DND-41 (cell line): Measurements from ENCODE around the gene KSR2.

ENCODE experiments used
- EZH2 ChIP-seq: IDR thresholded peaks from 3 replicates; pipeline ENCODE4 v1.6.1; 2012; ENCODE audit warnings: borderline replicate concordance, low read depth, mild to moderate bottlenecking, moderate library complexity, low read length, inconsistent platforms; ENCODE audit not compliant: severe bottlenecking
- TF ChIP-seq, protein P1 (sequence below): IDR thresholded peaks from 2 replicates; pipeline ENCODE4 v1.5.1; 2012; ENCODE audit warnings: borderline replicate concordance, low read length, moderate library complexity, mild to moderate bottlenecking; ENCODE audit not compliant: poor library complexity, severe bottlenecking; ENCODE audit errors: extremely low read depth

DNA sequence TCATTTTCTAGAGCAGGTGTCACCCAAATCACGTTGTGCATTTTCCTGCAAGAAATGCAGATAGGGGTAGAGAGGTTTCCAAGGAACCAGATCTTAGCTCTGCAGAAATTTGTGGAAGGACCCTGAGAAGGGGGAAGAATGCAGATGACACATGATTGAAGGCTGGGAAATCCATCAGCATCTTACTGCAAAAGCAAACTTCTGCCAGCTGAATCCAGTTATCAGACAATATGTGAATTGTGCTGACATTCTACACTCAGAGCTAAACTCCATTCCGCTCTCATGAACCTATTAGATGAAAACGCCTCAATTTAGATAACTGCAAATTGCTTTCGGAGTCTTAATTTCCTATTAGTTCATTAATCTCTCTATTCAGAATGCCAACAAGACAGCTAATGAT lies 396.0 kb downstream of the KSR2 start:
- TF ChIP-seq, protein P1, sequence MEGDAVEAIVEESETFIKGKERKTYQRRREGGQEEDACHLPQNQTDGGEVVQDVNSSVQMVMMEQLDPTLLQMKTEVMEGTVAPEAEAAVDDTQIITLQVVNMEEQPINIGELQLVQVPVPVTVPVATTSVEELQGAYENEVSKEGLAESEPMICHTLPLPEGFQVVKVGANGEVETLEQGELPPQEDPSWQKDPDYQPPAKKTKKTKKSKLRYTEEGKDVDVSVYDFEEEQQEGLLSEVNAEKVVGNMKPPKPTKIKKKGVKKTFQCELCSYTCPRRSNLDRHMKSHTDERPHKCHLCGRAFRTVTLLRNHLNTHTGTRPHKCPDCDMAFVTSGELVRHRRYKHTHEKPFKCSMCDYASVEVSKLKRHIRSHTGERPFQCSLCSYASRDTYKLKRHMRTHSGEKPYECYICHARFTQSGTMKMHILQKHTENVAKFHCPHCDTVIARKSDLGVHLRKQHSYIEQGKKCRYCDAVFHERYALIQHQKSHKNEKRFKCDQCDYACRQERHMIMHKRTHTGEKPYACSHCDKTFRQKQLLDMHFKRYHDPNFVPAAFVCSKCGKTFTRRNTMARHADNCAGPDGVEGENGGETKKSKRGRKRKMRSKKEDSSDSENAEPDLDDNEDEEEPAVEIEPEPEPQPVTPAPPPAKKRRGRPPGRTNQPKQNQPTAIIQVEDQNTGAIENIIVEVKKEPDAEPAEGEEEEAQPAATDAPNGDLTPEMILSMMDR, result no peak
- no peak for TF ChIP-seq EZH2
